ENCODE measurements around the gene VTN.
A peak's percentile ranks its signal among the peaks of the same experiment; 100 is the strongest.

VTN gene

GRCh38 chr17:28367641-28368305 lies 2.3 kb downstream of the VTN start:
- DNase-seq: no peak

- DNase-seq: no peak
Measured at GRCh38 chr17:28366605-28367004, 3.5 kb downstream of the VTN start.

- no peak for DNase-seq
Measured at GRCh38 chr17:28365487-28365886, 4.6 kb downstream of the VTN start.

GRCh38 chr17:28364665-28365363 lies 5.3 kb downstream of the VTN start, which contains the start of gene SEBOX:
SEBOX (minus strand) TSS chr17:28365199; CDS start chr17:28365151, 48 bp downstream.
- DNase-seq: no peak

- no peak for DNase-seq
Measured at GRCh38 chr17:28363776-28364650, 6.1 kb downstream of the VTN start.

- DNase-seq: no peak
Measured at GRCh38 chr17:28363186-28363585, 6.9 kb downstream of the VTN start.

- DNase-seq: no peak
Measured at GRCh38 chr17:28357901-28358197, 12.3 kb downstream of the VTN start.

- DNase-seq: peak; percentile 92
Measured at GRCh38 chr17:28357061-28357900, 12.8 kb downstream of the VTN start, which contains the start of gene POLDIP2. POLDIP2 (minus strand) TSS chr17:28357527; CDS start chr17:28357448, 79 bp downstream.

- no peak for DNase-seq
Measured at GRCh38 chr17:28350271-28350670, 19.8 kb downstream of the VTN start.

GRCh38 chr17:28348979-28349378 lies 21.1 kb downstream of the VTN start:
- no peak for DNase-seq

GRCh38 chr17:28347261-28347891 lies 22.7 kb downstream of the VTN start:
- DNase-seq: no peak

GRCh38 chr17:28346746-28347246 lies 23.3 kb downstream of the VTN start:
- no peak for DNase-seq

GRCh38 chr17:28346199-28346580 lies 23.9 kb downstream of the VTN start:
- DNase-seq: no peak

- DNase-seq: no peak
Measured at GRCh38 chr17:28345419-28346198, 24.5 kb downstream of the VTN start.

GRCh38 chr17:28344435-28344901 lies 25.6 kb downstream of the VTN start:
- no peak for DNase-seq

GRCh38 chr17:28344011-28344410 lies 26.1 kb downstream of the VTN start:
- DNase-seq: no peak

- no peak for DNase-seq
Measured at GRCh38 chr17:28343491-28343932, 26.6 kb downstream of the VTN start.

- no peak for DNase-seq
Measured at GRCh38 chr17:28342313-28342712, 27.8 kb downstream of the VTN start.

- no peak for DNase-seq
Measured at GRCh38 chr17:28341516-28341915, 28.6 kb downstream of the VTN start.

GRCh38 chr17:28340374-28340773 lies 29.7 kb downstream of the VTN start:
- no peak for DNase-seq

GRCh38 chr17:28339431-28339830 lies 30.7 kb downstream of the VTN start:
- no peak for DNase-seq
